ENCODE data around the gene AHNAK. TPM values are rescaled to one million over a fixed set of nuclear protein-coding genes. Genes with fewer than 3 reads are reported as not detected.
"Not testable (repeated sequence)": the region's sequence is repeated elsewhere in the genome, so short reads cannot be mapped to it uniquely, and the experiment has no call there.

The AHNAK gene
- total RNA-seq, 1 donor from 2014 or later, result 809 TPM

DNA sequence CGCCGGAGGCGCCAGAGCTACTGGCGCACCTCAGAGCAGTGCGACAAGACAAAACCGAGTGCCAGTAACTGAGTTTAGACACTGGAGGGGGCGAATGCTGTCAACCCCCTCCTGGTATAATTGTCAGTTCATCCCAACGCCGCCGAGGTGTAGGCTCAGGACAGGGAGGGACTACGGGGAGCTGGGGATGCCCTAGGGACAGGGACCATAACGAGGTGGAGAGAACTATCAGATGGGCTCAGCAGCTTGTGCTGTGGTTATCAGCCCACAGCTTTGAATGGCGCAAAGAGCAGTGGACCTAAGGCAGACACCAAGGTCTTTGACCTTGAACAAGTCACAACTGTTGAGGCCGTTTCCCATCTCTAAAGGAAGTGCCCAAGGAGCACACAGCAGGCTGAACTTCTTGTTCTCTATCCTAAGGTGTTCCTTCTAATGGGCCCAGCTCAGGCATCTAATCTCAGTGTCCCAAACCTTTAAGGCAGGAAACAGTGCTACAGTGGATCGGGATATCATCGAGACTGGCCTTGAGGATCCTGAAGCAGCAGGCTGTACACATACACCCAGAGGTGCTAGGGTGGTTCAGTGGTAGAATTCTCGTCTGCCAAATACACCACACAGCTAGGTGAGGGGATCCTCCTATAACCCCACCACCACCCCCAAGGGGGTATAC, 45.7 kb upstream of the AHNAK start:
- DNase-seq, result no peak
- H3K9me3 ChIP-seq, result no peaks in the 10 kb centered on the region
- peak overlapping the region; percentile 90 for H3K4me3 ChIP-seq
- peaks cover 33% of the 10 kb centered on the region for H3K4me1 ChIP-seq
- peak overlapping the region; percentile 94 for H3K27ac ChIP-seq
- no peaks in the 10 kb centered on the region for H3K27me3 ChIP-seq (ENCODE audit: low read depth)
- peak in 1 of 2 donors; percentile 17 for ATAC-seq
- intact Hi-C loops (cut with DNase I), result no loop called here
- peaks cover 56% of the 10 kb centered on the region for H3K36me3 ChIP-seq
- TF ChIP-seq, protein P1, sequence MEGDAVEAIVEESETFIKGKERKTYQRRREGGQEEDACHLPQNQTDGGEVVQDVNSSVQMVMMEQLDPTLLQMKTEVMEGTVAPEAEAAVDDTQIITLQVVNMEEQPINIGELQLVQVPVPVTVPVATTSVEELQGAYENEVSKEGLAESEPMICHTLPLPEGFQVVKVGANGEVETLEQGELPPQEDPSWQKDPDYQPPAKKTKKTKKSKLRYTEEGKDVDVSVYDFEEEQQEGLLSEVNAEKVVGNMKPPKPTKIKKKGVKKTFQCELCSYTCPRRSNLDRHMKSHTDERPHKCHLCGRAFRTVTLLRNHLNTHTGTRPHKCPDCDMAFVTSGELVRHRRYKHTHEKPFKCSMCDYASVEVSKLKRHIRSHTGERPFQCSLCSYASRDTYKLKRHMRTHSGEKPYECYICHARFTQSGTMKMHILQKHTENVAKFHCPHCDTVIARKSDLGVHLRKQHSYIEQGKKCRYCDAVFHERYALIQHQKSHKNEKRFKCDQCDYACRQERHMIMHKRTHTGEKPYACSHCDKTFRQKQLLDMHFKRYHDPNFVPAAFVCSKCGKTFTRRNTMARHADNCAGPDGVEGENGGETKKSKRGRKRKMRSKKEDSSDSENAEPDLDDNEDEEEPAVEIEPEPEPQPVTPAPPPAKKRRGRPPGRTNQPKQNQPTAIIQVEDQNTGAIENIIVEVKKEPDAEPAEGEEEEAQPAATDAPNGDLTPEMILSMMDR (IDR thresholded peaks at IDR 0.05), result peak; percentile 5

DNA sequence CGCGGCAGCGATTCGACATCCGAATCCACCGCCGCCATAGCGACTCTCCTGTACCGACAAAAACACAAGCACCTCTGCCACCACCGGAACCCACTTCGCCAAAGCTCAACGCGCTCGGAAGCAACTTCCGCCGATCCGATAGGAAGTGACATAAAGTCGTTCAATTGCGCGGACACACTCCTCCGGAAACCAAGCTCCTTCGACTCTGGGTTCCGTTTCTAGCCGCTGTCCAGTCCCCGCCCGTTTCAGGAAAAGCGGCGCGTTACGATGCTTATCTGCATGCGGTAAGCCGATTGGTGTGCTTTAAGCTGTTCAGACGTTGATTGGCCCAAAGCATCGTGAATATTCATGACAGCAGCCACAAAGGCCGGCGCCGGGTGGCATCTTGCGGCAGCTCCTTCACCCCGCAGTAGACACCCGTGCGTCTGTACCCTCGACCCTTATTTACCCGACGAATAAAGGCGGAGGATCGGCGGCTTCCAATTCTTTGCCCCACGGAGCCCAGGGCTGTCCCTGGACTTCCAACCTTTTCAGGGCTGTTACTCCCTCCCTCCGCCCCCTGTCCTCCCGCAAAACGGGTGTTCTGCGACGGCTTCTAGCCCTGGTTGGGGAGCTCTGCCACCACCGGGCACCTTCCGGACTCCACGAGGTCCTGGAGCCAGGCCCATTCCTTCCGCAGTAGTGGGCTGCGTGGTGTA, 45.0 kb upstream of the AHNAK start, which contains the start of gene TUT1:
Gene TUT1, minus strand, starts transcription at position 76 of the 698 bp plus-strand sequence. Its CDS starts 38 bp downstream, at position 38.
- Histone ChIP-seq H3K27me3 (ENCODE audit: low read depth) (no peaks in the 10 kb centered on the region), H3K4me1 (peaks cover 33% of the 10 kb centered on the region), H3K9me3 (no peaks in the 10 kb centered on the region), H3K4me3 (peak within 1 kb of the TSS; percentile 90), H3K36me3 (peaks cover 55% of the 10 kb centered on the region), H3K27ac (peak within 1 kb of the TSS; percentile 94)
- intact Hi-C loops (cut with DNase I), result no loop called here
- TF ChIP-seq, protein P1 (IDR thresholded peaks at IDR 0.05), result peak; percentile 14
- DNase-seq, result peak; percentile 96
- peak; percentile 97 for ATAC-seq

DNA sequence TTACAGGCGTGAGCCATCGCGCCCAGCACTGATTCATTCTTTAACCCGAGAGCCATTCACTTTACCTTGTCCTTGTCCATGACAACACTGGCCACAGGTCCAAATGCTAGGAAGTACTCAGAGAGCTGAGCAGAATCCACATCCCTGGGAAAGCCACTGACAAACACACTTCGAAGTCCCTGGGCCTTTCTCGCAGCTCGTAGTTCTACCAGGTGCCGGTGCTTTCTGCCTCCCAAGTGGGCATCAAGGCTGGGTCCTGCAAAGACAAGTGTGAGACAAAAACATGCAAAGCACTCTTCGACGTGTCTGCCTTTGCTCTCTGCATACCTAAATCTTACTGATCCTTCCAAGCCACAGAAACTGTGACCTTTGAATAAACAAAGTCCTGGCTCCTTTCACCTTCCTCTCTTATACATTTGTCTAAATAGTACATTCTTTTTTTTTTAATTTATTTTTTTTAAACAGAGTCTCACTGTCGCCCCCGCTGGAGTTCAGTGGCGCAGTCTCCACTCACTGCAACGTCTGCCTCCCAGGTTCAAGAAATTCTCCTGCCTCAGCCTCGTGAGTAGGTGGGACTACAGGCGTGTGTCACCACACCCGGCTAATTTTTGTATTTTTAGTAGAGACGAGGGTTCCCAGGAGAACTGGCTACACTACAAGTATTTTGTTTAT, 42.5 kb upstream of the AHNAK start:
- Histone ChIP-seq H3K27me3 (ENCODE audit: low read depth) (no peaks in the 10 kb centered on the region), H3K27ac (no peak overlapping the region), H3K4me3 (no peak overlapping the region), H3K9me3 (no peaks in the 10 kb centered on the region), H3K36me3 (peaks cover 54% of the 10 kb centered on the region), H3K4me1 (peaks cover 33% of the 10 kb centered on the region)
- no peak for DNase-seq
- TF ChIP-seq, protein P1 (IDR thresholded peaks at IDR 0.05), result no peak
- intact Hi-C loops (cut with DNase I), result no loop called here
- no peak for ATAC-seq

DNA sequence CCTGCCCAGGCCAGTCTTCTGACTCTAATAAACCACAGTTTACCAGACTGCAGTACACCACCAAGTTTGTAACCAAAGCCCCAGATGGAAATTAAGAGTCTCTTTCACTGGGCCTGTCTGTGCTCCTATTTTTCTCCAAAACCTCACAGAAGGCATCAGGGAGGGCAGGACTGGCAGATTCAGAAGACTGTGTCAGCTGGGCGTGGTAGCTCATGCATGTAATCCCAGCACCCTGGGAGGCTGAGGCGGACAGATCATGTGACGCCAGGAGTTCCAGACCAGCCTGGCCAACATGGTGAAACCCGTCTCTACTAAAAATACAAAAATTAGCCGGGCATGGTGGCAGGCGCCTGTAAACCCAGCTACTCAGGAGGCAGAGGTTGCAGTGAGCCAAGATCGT, 38.8 kb upstream of the AHNAK start:
- H3K4me1 ChIP-seq; H3K27ac ChIP-seq; intact Hi-C loops (cut with DNase I); H3K4me3 ChIP-seq; DNase-seq; ATAC-seq; H3K27me3 ChIP-seq (ENCODE audit: low read depth); H3K9me3 ChIP-seq: not testable (repeated sequence)
- H3K36me3 ChIP-seq, result peaks cover 75% of the 10 kb centered on the region

DNA sequence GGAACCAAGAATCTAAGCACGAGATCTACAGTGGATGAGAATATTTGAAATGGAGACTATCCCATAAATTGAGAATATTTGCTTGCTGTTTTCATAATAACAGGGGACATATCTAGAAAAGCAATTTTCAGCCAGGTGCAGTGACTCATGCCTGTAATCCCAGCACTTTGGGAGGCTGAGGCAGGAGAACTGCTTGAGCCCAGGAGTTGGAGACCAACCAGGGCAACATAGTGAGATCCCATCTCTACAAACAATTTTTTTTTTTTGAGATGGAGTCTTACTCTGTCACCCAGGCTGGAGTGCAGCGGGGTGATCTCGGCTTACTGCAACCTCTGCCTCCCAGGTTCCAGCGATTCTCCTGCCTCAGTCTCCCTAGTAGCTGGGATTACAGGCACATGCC, 35.1 kb upstream of the AHNAK start:
- H3K4me3 ChIP-seq; DNase-seq; H3K27ac ChIP-seq; intact Hi-C loops (cut with DNase I); ATAC-seq; H3K27me3 ChIP-seq (ENCODE audit: low read depth); H3K9me3 ChIP-seq; H3K4me1 ChIP-seq: not testable (repeated sequence)
- peaks cover 89% of the 10 kb centered on the region for H3K36me3 ChIP-seq

DNA sequence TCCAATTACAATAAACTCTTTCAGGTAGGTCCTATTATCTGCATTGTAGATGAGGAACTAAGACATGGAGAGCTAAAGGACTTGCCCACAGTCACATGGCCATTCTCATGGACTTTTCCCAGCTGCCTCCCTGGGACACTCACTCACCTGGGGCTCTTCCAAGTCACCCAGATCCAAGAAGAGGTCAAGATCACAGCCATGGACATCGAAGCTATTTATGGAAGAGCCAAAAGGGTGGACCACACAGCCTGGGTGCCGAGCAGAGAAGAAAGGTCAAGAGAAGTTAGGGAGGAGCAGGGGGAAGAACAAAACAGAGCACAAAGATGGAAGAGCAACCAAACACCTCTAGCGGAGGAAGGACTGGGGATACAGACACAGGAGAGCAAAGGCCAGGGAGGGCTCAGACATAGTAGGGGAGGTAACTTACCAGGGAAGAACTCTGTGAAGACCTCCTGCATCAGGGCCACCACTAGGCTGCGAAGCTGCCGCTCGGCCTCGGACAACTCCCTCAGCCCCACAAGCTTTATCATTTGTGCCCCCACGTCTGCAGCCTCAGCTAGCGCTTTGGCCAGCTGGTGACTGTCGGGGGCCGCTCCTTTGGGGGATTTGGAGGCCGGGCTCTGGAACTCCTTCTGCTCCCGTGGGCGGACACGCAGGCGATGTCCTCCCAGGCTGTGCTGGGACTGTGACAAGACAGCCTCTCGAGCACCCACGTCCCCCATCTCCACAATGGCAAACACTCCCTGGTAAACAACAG, 34.5 kb upstream of the AHNAK start:
- TF ChIP-seq, protein P1 (IDR thresholded peaks at IDR 0.05), result no peak
- ATAC-seq, result no peak
- no peak for DNase-seq
- Histone ChIP-seq H3K27ac (no peak overlapping the region), H3K36me3 (peaks cover 90% of the 10 kb centered on the region), H3K9me3 (no peaks in the 10 kb centered on the region), H3K4me3 (no peak overlapping the region), H3K27me3 (ENCODE audit: low read depth) (no peaks in the 10 kb centered on the region), H3K4me1 (peaks cover 11% of the 10 kb centered on the region)
- intact Hi-C loops (cut with DNase I), result no loop called here

Data from lower lobe of right lung (tissue), 2 donors.